Measurements from ENCODE around the gene HSD11B1L.
"Not testable (repeated sequence)": the region's sequence is repeated elsewhere in the genome, so short reads cannot be mapped to it uniquely, and the experiment has no call there.

The HSD11B1L gene

GRCh38 chr19:5684694-5685430 is 4.0 kb downstream of the HSD11B1L start:
- Histone ChIP-seq H3K4me3 (no peak overlapping the region), H3K27ac (peak overlapping the region in 1 of 21 experiments; percentile 21)

- Histone ChIP-seq H3K4me3 (peak overlapping the region in 6 of 7 experiments; percentile 45 to 69 (median 52)), H3K27ac (peak overlapping the region in 17 of 21 experiments; percentile 17 to 85 (median 63))
Observed at GRCh38 chr19:5686326-5686646, 5.5 kb downstream of the HSD11B1L start.

- Histone ChIP-seq H3K4me3 (peak overlapping the region; percentile 37 to 69 (median 51)), H3K27ac (peak overlapping the region in 20 of 21 experiments; percentile 17 to 85 (median 62))
Observed at GRCh38 chr19:5686647-5687359, 6.0 kb downstream of the HSD11B1L start.

- Histone ChIP-seq H3K4me3 (peak overlapping the region; percentile 37 to 69 (median 51)), H3K27ac (peak overlapping the region in 16 of 21 experiments; percentile 16 to 85 (median 62))
Observed at GRCh38 chr19:5687360-5688198, 6.8 kb downstream of the HSD11B1L start.

- not testable (repeated sequence) for H3K4me3 ChIP-seq
- H3K27ac ChIP-seq: peak overlapping the region in 1 of 21 experiments; percentile 16
Observed at GRCh38 chr19:5688262-5688881, 7.5 kb downstream of the HSD11B1L start.

- Histone ChIP-seq H3K27ac (peak within 1 kb of the TSS; percentile 71 to 96 (median 91)), H3K4me3 (peak within 1 kb of the TSS; percentile 64 to 91 (median 79))
Observed at GRCh38 chr19:5690125-5690954, 9.5 kb downstream of the HSD11B1L start, which contains the start of gene RPL36. TSS of gene RPL36 (plus strand) at chr19:5690295. CDS start at chr19:5690508, 213 bp downstream.

- Histone ChIP-seq H3K4me3 (peak overlapping the region; percentile 64 to 91 (median 79)), H3K27ac (peak overlapping the region in 20 of 21 experiments; percentile 71 to 96 (median 91))
Observed at GRCh38 chr19:5690955-5691821, 10.4 kb downstream of the HSD11B1L start.

GRCh38 chr19:5691822-5692722 is 11.2 kb downstream of the HSD11B1L start:
- Histone ChIP-seq H3K4me3 (peak overlapping the region; percentile 64 to 91 (median 79)), H3K27ac (peak overlapping the region in 18 of 21 experiments; percentile 80 to 96 (median 91))

GRCh38 chr19:5692723-5693194 is 11.9 kb downstream of the HSD11B1L start:
- H3K4me3 ChIP-seq: no peak overlapping the region
- H3K27ac ChIP-seq: peak overlapping the region in 7 of 21 experiments; percentile 0 to 93 (median 35)

- Histone ChIP-seq H3K27ac (peak overlapping the region in 5 of 21 experiments; percentile 0 to 36 (median 25)), H3K4me3 (no peak overlapping the region)
Observed at GRCh38 chr19:5693195-5694166, 12.7 kb downstream of the HSD11B1L start.

- Histone ChIP-seq H3K27ac (no peak overlapping the region), H3K4me3 (no peak overlapping the region)
Observed at GRCh38 chr19:5694167-5694955, 13.5 kb downstream of the HSD11B1L start.

- Histone ChIP-seq H3K27ac (no peak overlapping the region), H3K4me3 (no peak overlapping the region)
Observed at GRCh38 chr19:5694956-5695648, 14.3 kb downstream of the HSD11B1L start.

- no peak overlapping the region for H3K4me3 ChIP-seq
- no peak overlapping the region for H3K27ac ChIP-seq
Observed at GRCh38 chr19:5695649-5696195, 14.9 kb downstream of the HSD11B1L start.
